Adrenal gland (tissue), 5 donors: ENCODE results near the gene ACSM3.

Experiments
- POLR2A ChIP-seq, 2 donors: fragments of 450-650 bp; IDR thresholded peaks; one replicate each; pipeline ENCODE4 v1.6.1; 2017; ENCODE audit warnings: antibody characterized with exemption in 2 of 2, mild to moderate bottlenecking in 2 of 2, moderate library complexity in 1 of 2
- TF ChIP-seq, protein P1 (sequence below), 6 experiments: fragments of 450-650 bp in 4 of 6; fragments of 200-600 bp in 2 of 6; sonication (generic) in 1 of 6; IDR thresholded peaks; 1 replicate in 5 of 6; 2 replicates in 1 of 6; pipeline versions ENCODE4 v1.5.1 to v1.8.0; 2016 to 2021; ENCODE audit warnings: antibody characterized with exemption in 6 of 6, mild to moderate bottlenecking in 2 of 6, moderate library complexity in 1 of 6
- donor health status: DM: no; HTN: no; CAD: no.

DNA sequence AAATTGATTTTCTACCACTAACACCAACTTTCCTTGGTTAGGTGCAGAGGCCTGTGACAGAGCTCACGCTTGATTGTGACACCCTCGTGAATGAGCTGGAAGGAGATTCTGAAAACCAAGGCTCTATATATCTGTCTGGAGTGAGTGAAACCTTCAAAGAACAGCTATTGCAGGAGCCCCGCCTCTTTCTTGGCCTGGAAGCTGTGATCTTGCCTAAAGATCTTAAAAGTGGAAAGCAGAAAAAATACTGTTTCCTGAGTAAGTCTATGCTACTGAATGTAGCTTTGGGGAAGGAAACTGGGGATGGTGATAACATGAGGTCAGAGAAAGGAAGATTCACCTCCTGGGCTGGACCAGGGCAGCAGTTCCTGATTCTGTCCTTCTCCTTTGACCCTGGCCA is 80.8 kb downstream of the ACSM3 start:
- TF ChIP-seq, protein P1, sequence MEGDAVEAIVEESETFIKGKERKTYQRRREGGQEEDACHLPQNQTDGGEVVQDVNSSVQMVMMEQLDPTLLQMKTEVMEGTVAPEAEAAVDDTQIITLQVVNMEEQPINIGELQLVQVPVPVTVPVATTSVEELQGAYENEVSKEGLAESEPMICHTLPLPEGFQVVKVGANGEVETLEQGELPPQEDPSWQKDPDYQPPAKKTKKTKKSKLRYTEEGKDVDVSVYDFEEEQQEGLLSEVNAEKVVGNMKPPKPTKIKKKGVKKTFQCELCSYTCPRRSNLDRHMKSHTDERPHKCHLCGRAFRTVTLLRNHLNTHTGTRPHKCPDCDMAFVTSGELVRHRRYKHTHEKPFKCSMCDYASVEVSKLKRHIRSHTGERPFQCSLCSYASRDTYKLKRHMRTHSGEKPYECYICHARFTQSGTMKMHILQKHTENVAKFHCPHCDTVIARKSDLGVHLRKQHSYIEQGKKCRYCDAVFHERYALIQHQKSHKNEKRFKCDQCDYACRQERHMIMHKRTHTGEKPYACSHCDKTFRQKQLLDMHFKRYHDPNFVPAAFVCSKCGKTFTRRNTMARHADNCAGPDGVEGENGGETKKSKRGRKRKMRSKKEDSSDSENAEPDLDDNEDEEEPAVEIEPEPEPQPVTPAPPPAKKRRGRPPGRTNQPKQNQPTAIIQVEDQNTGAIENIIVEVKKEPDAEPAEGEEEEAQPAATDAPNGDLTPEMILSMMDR (IDR thresholded peaks at IDR 0.05): no peak
- no peak for TF ChIP-seq POLR2A (IDR thresholded peaks at IDR 0.05)
